PC-3 (cell line): ENCODE measurements around the gene MACROD2.

Experiments
- EZH2 ChIP-seq: fragments of 300-600 bp; sonication (generic); IDR thresholded peaks from one replicate; pipeline ENCODE4 v1.6.1; 2017; ENCODE audit warnings: antibody characterized with exemption, mild to moderate bottlenecking, low read length; ENCODE audit not compliant: unreplicated experiment
- TF ChIP-seq, protein P1 (sequence below): fragments of 300-600 bp; sonication (generic); conservative IDR thresholded peaks from 2 replicates; pipeline ENCODE4 v1.5.1; 2017; ENCODE audit warnings: antibody characterized with exemption, low read depth, mild to moderate bottlenecking, low read length

DNA sequence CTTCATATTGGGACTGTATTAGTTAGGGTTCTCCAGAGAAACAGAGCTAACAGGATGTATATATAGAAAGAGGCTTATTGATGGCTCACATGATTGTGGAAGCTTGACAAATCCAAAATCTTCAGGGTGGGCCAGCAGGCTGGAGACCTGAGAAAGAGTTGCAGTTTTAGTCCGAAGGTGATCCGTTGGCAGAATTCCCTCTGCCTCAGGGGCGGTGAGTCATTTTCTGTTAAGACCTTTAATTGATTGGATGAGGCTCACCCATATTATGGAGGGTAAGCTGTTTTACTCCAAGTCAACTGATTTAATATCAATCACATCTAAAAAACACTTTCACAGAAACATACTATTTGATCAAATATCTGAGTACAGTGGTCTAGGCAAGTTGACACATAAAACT is 228.5 kb downstream of the MACROD2 start:
- TF ChIP-seq, protein P1, sequence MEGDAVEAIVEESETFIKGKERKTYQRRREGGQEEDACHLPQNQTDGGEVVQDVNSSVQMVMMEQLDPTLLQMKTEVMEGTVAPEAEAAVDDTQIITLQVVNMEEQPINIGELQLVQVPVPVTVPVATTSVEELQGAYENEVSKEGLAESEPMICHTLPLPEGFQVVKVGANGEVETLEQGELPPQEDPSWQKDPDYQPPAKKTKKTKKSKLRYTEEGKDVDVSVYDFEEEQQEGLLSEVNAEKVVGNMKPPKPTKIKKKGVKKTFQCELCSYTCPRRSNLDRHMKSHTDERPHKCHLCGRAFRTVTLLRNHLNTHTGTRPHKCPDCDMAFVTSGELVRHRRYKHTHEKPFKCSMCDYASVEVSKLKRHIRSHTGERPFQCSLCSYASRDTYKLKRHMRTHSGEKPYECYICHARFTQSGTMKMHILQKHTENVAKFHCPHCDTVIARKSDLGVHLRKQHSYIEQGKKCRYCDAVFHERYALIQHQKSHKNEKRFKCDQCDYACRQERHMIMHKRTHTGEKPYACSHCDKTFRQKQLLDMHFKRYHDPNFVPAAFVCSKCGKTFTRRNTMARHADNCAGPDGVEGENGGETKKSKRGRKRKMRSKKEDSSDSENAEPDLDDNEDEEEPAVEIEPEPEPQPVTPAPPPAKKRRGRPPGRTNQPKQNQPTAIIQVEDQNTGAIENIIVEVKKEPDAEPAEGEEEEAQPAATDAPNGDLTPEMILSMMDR, result no peak
- no peak for TF ChIP-seq EZH2
